Astrocyte (in vitro differentiated cells and primary cell): ENCODE data around the gene ABCC8. TPM values are rescaled to one million over a fixed set of nuclear protein-coding genes. Genes with fewer than 3 reads are reported as not detected.
A peak's percentile ranks its signal among the peaks of the same experiment; 100 is the strongest.

ENCODE experiments used
- DNase-seq: peaks from one replicate; pipeline ENCODE4 v3.0.0-alpha.2; 2010; ENCODE audit warnings: low read depth
- FAIRE-seq: peaks from 2 replicates; lab custom pipeline; 2011; peaks lifted over from hg19 to GRCh38; lab: Jason Lieb, UNC
- H2AFZ ChIP-seq: 2 replicates; pipeline ENCODE4 v1.6.0; 2012; ENCODE audit warnings: low read depth, low read length, inconsistent platforms
- H3K27ac ChIP-seq: 2 replicates; pipeline ENCODE4 v1.5.1; 2011; ENCODE audit warnings: low read depth, low read length, inconsistent platforms
- H3K27me3 ChIP-seq: 2 replicates; pipeline ENCODE4 v1.6.0; 2011; ENCODE audit warnings: low read length, inconsistent platforms; ENCODE audit not compliant: insufficient read depth
- H3K36me3 ChIP-seq: 2 replicates; pipeline ENCODE4 v1.5.1; 2011; ENCODE audit warnings: low read length, inconsistent platforms; ENCODE audit not compliant: insufficient read depth
- H3K4me1 ChIP-seq: 2 replicates; pipeline ENCODE4 v1.5.1; 2011; ENCODE audit warnings: low read length, inconsistent platforms; ENCODE audit not compliant: insufficient read depth
- H3K4me2 ChIP-seq: 2 replicates; pipeline ENCODE4 v1.6.0; 2012; ENCODE audit warnings: low read length, inconsistent platforms
- H3K4me3 ChIP-seq: 2 replicates; pipeline ENCODE4 v1.5.1; 2011; ENCODE audit warnings: low read depth, mild to moderate bottlenecking, low read length, inconsistent platforms; ENCODE audit not compliant: insufficient read depth
- H3K79me2 ChIP-seq: 2 replicates; pipeline ENCODE4 v1.6.0; 2012; ENCODE audit warnings: mild to moderate bottlenecking, low read length, inconsistent platforms; ENCODE audit not compliant: insufficient read depth
- H3K9ac ChIP-seq: 2 replicates; pipeline ENCODE4 v1.6.0; 2012; ENCODE audit warnings: mild to moderate bottlenecking, low read length, inconsistent platforms
- H3K9me3 ChIP-seq: 2 replicates; pipeline ENCODE4 v1.5.1; 2012; ENCODE audit warnings: low read depth, mild to moderate bottlenecking, low read length, inconsistent platforms; ENCODE audit not compliant: insufficient read depth
- H4K20me1 ChIP-seq: 2 replicates; pipeline ENCODE4 v1.6.0; 2012; ENCODE audit warnings: low read length, inconsistent platforms; ENCODE audit not compliant: insufficient read depth
- H3K27ac Mint-ChIP-seq: one replicate; pipeline ENCODE4 v1.8.0; 2021; ENCODE audit warnings: mild to moderate bottlenecking, mixed read lengths; ENCODE audit not compliant: unreplicated experiment
- H3K27me3 Mint-ChIP-seq: one replicate; pipeline ENCODE4 v1.8.0; 2021; ENCODE audit warnings: low read depth, mixed read lengths; ENCODE audit not compliant: unreplicated experiment
- H3K36me3 Mint-ChIP-seq: one replicate; pipeline ENCODE4 v1.8.0; 2021; ENCODE audit warnings: low read depth, mixed read lengths; ENCODE audit not compliant: unreplicated experiment
- H3K4me1 Mint-ChIP-seq: one replicate; pipeline ENCODE4 v1.8.0; 2021; ENCODE audit warnings: low read depth, mixed read lengths; ENCODE audit not compliant: unreplicated experiment
- H3K4me3 Mint-ChIP-seq: one replicate; pipeline ENCODE4 v1.8.0; 2021; ENCODE audit warnings: mild to moderate bottlenecking, moderate library complexity, mixed read lengths; ENCODE audit not compliant: unreplicated experiment
- H3K9me3 Mint-ChIP-seq: one replicate; pipeline ENCODE4 v1.8.0; 2021; ENCODE audit warnings: mild to moderate bottlenecking, mixed read lengths; ENCODE audit not compliant: unreplicated experiment
- EZH2 ChIP-seq: IDR thresholded peaks from 2 replicates; pipeline ENCODE4 v1.6.1; 2012; ENCODE audit warnings: mild to moderate bottlenecking, low read length, inconsistent platforms; ENCODE audit not compliant: insufficient read depth
- total RNA-seq: library from RNA; stranded (reverse); gene quantifications from 2 replicates; pipeline ENCODE4 v1.2.1, GENCODE V29; 2021
- TF ChIP-seq, protein P1 (sequence below): IDR thresholded peaks from 2 replicates; pipeline ENCODE4 v1.5.1; 2011; ENCODE audit warnings: low read depth, mild to moderate bottlenecking, inconsistent platforms, low read length, moderate library complexity; ENCODE audit not compliant: insufficient read depth

The ABCC8 gene
- total RNA-seq, 1 donor from 2014 or later = not detected

DNA sequence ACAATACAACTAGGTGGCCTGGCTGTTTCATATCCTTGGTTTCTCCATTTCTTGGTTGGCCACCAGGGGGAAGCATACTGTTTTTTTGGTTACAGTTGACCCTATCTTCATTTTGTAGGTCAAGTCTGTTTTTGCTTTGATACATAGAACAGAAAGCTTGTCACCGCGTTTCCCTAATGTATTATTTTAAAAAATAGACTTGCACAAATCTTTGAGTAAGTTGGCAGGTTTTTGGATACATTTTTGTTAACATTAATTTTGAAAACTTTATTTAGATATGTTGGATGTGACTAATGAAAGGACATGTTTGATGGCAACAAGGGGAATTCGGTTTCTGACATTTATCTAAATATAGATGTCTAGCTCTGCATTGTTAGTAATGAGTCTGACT is 122.0 kb downstream of the ABCC8 start:
- H3K36me3 Mint-ChIP-seq = peaks cover 8% of the 10 kb centered on the region
- H3K79me2 ChIP-seq = no peaks in the 10 kb centered on the region
- no peak overlapping the region for H3K27ac ChIP-seq
- H3K27ac Mint-ChIP-seq = no peak overlapping the region
- H3K9ac ChIP-seq = no peak overlapping the region
- peaks cover 3% of the 10 kb centered on the region for H3K9me3 Mint-ChIP-seq
- H3K4me1 Mint-ChIP-seq = peaks cover 5% of the 10 kb centered on the region
- H3K36me3 ChIP-seq = no peaks in the 10 kb centered on the region
- H3K4me3 ChIP-seq = no peak overlapping the region
- DNase-seq = peak; percentile 39
- no peak for TF ChIP-seq EZH2
- TF ChIP-seq, protein P1, sequence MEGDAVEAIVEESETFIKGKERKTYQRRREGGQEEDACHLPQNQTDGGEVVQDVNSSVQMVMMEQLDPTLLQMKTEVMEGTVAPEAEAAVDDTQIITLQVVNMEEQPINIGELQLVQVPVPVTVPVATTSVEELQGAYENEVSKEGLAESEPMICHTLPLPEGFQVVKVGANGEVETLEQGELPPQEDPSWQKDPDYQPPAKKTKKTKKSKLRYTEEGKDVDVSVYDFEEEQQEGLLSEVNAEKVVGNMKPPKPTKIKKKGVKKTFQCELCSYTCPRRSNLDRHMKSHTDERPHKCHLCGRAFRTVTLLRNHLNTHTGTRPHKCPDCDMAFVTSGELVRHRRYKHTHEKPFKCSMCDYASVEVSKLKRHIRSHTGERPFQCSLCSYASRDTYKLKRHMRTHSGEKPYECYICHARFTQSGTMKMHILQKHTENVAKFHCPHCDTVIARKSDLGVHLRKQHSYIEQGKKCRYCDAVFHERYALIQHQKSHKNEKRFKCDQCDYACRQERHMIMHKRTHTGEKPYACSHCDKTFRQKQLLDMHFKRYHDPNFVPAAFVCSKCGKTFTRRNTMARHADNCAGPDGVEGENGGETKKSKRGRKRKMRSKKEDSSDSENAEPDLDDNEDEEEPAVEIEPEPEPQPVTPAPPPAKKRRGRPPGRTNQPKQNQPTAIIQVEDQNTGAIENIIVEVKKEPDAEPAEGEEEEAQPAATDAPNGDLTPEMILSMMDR = peak; percentile 59
- peak overlapping the region; percentile 85 for H3K4me3 Mint-ChIP-seq
- no peaks in the 10 kb centered on the region for H4K20me1 ChIP-seq
- FAIRE-seq = no peak
- peaks cover 16% of the 10 kb centered on the region for H3K27me3 Mint-ChIP-seq
- no peak overlapping the region for H2AFZ ChIP-seq
- H3K9me3 ChIP-seq = no peaks in the 10 kb centered on the region
- peak overlapping the region; percentile 93 for H3K4me2 ChIP-seq
- H3K4me1 ChIP-seq = peaks cover 20% of the 10 kb centered on the region
- no peaks in the 10 kb centered on the region for H3K27me3 ChIP-seq

DNA sequence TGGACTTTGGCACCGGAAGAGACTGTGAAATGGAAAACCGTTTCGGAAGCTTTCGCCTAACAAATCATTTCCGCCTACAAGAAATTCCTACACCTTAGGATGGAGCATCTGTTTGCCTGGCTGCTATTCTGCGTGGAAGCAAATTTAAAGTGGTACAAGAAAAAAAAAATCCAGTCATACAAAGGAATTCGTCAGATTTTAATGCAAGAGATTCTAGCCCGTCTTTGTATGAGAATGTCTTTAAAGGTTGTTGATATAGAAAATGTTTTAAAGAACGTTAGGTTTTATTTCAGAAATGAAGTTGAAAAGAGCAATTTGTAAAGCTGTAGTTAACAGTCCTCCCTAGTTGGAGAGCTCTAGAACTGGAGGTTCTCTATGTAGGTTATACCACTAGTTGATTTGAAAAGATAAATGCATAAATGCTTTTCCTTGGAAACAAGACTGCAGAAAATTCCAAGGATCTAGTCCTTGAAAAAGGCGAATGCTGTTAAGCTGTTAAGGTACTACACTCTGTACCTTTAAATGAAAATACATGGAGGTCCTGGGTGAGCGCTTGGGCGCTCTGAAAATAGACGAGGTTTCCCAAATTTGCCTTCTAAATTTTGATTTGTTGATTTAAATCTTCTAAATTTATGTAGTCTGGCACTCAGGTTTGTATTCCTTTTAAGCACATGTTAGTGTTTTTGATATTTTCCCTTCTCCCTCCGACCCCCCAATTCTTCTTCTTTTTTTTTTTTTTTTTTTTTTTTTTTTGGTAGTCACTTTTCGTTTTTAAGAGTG is 122.6 kb downstream of the ABCC8 start:
- peak overlapping the region; percentile 90 for H3K27ac Mint-ChIP-seq
- Histone ChIP-seq H3K4me1 (peaks cover 20% of the 10 kb centered on the region), H3K4me2 (peak overlapping the region; percentile 93), H3K27me3 (no peaks in the 10 kb centered on the region), H2AFZ (peak overlapping the region; percentile 28), H3K4me3 (peak overlapping the region; percentile 72), H3K36me3 (no peaks in the 10 kb centered on the region), H3K79me2 (no peaks in the 10 kb centered on the region), H4K20me1 (no peaks in the 10 kb centered on the region), H3K9ac (peak overlapping the region; percentile 65), H3K9me3 (no peaks in the 10 kb centered on the region), H3K27ac (peak overlapping the region; percentile 45)
- H3K9me3 Mint-ChIP-seq = peaks cover under 1% of the 10 kb centered on the region
- H3K27me3 Mint-ChIP-seq = peaks cover 16% of the 10 kb centered on the region
- H3K36me3 Mint-ChIP-seq = peaks cover 6% of the 10 kb centered on the region
- peaks cover 5% of the 10 kb centered on the region for H3K4me1 Mint-ChIP-seq
- no peak for FAIRE-seq
- DNase-seq = no peak
- H3K4me3 Mint-ChIP-seq = peak overlapping the region; percentile 85
- TF ChIP-seq, protein P1 = no peak
- no peak for TF ChIP-seq EZH2
